ENCODE data around the gene GZMM.

GZMM gene

DNA sequence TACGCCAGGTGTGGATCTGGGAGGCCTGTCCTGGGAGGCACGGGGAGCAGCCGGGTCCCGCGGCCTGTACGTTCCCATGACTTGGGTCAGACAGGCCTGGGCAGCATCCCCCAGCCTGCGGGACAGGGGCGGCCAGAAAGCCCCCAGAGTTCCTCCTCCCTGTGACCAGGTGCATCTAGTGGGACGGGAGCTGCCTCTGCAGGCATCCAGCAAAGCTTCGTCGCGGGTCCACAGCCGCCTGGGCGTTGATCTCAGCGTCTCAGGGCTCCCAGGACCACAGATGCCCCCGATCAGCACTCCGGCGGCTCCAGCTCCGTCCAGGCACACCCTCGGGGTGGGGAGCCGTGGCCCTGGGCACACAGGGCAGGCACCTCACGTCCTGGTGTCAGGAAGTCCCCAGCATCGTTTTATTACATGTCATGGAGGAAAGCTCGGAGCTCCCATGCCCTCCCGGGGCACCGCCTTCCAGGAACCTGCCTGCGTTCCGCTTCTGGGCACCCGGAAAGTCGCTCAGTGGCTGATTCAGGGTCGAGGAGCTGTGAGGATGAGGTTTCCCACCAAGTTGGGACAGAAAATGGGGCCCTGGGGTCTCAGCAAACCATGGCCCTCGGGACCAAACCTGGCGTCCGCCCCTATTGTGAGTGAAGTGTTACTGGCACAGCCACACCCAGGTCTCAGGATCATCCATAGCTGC, 1.5 kb upstream of the GZMM start:
- no peak for DNase-seq (ENCODE audit: low read depth in 2 of 2)
- H3K4me3 ChIP-seq (replicated peaks in 1 of 2; ENCODE audit: low read depth in 2 of 2, low read length in 2 of 2) = no peak overlapping the region
- no peak for TF ChIP-seq CTCF (IDR thresholded peaks at IDR 0.05; ENCODE audit: low read depth, low read length)

DNA sequence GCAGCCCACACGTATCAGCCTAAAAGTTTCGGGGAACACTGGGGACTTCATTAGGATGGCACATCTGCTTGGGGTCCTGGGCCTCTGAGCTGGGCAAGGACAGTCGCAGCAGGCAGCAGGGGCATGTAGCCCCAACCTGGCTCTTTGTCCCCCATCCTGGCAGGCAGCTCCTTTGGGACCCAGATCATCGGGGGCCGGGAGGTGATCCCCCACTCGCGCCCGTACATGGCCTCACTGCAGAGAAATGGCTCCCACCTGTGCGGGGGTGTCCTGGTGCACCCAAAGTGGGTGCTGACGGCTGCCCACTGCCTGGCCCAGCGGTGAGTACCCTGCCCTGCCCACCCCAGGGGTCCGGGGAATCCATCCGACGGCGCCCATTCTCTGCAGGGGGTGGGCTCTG, 3.3 kb downstream of the GZMM start:
- no peak for DNase-seq (ENCODE audit: low read depth in 2 of 2)
- no peak for TF ChIP-seq CTCF (IDR thresholded peaks at IDR 0.05; ENCODE audit: low read depth, low read length)
- no peak overlapping the region for H3K4me3 ChIP-seq (replicated peaks in 1 of 2; ENCODE audit: low read depth in 2 of 2, low read length in 2 of 2)

DNA sequence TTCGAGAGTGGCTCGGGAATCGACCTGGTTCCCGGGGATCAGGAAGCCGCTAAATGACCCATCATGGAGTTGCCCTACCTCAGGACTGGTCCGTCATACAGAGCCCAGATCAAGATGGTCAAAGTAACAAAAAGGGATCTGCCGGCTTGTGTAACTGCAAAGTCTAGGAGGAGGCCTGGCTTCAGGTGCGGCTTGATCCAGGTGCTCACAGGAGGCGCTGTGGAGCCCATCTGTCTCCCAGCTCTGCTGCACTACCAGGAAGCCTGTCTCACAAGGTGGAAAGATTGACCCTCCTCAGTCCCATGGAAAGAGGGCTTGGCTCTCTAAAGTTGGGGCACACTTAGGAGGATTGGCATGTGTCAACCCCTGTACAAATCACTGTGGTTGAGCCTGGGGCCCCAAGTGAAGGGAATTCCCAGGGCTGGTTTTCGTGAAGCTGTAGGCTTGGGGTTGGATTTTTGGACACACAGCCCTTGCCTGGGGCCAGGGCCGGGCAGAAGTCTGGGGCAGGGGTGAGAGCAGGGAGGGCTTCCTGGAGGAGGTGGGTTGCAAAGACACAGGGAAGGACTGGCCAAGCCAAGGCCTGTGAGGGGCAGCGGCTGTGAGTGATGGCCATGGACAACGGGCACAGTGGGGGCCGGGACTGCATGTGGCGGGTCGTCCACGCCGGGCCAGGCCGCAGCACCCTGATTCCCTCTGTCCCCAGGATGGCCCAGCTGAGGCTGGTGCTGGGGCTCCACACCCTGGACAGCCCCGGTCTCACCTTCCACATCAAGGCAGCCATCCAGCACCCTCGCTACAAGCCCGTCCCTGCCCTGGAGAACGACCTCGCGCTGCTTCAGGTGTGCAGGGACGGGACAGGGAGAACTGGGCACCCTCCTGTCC, 4.2 kb downstream of the GZMM start:
- DNase-seq (ENCODE audit: low read depth in 2 of 2) = no peak
- H3K4me3 ChIP-seq (replicated peaks in 1 of 2; ENCODE audit: low read depth in 2 of 2, low read length in 2 of 2) = no peak overlapping the region
- no peak for TF ChIP-seq CTCF (IDR thresholded peaks at IDR 0.05; ENCODE audit: low read depth, low read length)

DNA sequence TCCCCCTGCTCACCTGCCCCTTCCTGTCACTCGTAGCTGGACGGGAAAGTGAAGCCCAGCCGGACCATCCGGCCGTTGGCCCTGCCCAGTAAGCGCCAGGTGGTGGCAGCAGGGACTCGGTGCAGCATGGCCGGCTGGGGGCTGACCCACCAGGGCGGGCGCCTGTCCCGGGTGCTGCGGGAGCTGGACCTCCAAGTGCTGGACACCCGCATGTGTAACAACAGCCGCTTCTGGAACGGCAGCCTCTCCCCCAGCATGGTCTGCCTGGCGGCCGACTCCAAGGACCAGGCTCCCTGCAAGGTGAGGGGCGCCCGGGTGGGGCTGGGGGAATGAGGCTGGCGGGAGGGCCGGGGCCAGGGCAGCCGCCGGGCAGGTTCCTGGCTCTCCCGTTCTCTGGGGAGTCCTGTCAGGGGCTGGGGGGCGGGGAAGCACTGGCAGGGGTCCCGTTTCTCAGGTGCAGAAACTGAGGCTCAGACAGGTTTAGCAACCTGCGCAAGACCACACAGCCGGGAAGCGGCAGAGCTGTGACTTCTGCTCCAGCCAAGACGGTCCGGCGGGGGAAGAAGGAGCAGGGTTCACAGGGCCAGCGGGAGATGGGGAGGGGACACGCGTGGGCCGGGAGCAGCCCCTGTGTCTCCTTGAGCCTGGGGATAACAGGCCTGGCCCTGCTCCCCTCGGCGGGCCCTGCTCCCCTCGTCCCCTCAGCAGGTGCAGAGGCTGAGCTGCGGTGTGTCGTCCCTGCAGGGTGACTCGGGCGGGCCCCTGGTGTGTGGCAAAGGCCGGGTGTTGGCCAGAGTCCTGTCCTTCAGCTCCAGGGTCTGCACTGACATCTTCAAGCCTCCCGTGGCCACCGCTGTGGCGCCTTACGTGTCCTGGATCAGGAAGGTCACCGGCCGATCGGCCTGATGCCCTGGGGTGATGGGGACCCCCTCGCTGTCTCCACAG, 5.3 kb downstream of the GZMM start:
- no peak for DNase-seq (ENCODE audit: low read depth in 2 of 2)
- no peak for TF ChIP-seq CTCF (IDR thresholded peaks at IDR 0.05; ENCODE audit: low read depth, low read length)
- no peak overlapping the region for H3K4me3 ChIP-seq (replicated peaks in 1 of 2; ENCODE audit: low read depth in 2 of 2, low read length in 2 of 2)

DNA sequence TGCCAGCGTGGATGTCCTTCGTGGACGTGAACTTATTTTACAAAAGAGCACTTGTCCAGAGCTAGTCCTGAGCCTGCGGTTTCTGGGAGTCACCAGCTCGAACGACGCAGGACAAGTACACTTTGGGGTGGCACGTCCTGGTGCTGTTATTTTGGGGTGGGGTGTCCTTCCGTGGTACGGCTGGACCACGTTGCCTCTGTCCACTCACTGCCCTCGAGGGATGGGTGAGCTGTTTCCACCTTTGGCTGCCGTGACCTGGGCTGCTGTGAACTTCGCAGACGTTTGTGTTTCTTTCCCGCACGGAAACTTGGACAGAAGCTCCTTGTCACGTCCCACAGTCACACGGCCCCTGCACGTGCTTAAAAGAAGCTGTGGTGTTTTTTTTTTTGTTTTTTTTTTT, 11.0 kb downstream of the GZMM start:
- no peak for DNase-seq (ENCODE audit: low read depth in 2 of 2)
- H3K4me3 ChIP-seq (replicated peaks in 1 of 2; ENCODE audit: low read depth in 2 of 2, low read length in 2 of 2) = no peak overlapping the region
- no peak for TF ChIP-seq CTCF (IDR thresholded peaks at IDR 0.05; ENCODE audit: low read depth, low read length)

- no peak for TF ChIP-seq CTCF (IDR thresholded peaks at IDR 0.05; ENCODE audit: low read depth, low read length)
- no peak for DNase-seq (ENCODE audit: low read depth in 2 of 2)
- H3K4me3 ChIP-seq (replicated peaks in 1 of 2; ENCODE audit: low read depth in 2 of 2, low read length in 2 of 2) = no peak overlapping the region
Measured at GRCh38 chr19:555474-555808, 11.6 kb downstream of the GZMM start.

Measured in cardiac fibroblast (primary cell).